Activated CD8-positive, alpha-beta memory T cell treated with anti-CD3 and anti-CD28 coated beads for 4 hours (primary cell): ENCODE measurements around the gene FIS1.
"Not testable (repeated sequence)": the region's sequence is repeated elsewhere in the genome, so short reads cannot be mapped to it uniquely, and the experiment has no call there.

Source experiments
- DNase-seq, 2 donors: peaks; one replicate each; pipeline ENCODE4 v3.0.0-alpha.2; 2020; ENCODE audit warnings: low read depth in 2 of 2

The FIS1 gene

DNA sequence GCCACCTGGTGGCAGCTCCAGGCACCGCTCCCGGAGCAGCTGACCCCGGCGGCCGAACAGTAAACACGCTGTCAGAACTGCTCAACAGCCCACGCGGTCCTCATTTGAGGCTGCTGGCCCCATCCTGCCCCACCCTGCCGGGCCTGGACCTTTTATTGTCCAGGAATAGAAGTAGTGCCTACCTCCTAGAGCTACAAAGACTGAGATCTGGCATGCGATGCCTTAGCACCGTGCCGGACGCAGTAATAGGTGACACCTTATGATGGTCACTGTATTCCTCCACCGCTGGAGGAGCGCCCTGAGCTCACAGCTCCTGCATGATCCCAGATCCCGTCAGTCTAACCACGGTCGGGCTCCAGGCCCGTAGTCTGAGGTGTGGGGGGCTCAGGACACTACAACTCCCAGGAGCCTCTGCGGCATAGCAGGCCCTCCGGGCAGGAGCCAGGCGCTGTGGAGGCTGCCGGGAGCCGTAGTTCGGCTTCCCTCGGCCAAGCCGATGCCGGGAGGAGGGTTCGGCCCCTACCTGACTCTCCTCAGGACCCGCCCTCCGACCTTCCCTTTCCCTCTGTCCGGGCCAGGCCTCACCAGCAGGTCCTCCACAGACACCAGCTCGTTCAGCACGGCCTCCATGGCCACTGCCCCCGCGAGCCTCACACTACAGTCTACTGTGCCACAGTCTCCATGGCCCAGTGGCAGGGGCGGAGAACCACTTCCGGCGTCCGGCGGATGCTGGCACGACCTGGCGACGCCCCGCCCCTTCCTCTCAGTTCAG, at the start of gene FIS1:
Gene FIS1, minus strand, starts transcription at position 707 of the 772 bp plus-strand sequence. Its CDS starts 77 bp downstream, at position 630.
- DNase-seq: peak; percentile 78 to 86

DNA sequence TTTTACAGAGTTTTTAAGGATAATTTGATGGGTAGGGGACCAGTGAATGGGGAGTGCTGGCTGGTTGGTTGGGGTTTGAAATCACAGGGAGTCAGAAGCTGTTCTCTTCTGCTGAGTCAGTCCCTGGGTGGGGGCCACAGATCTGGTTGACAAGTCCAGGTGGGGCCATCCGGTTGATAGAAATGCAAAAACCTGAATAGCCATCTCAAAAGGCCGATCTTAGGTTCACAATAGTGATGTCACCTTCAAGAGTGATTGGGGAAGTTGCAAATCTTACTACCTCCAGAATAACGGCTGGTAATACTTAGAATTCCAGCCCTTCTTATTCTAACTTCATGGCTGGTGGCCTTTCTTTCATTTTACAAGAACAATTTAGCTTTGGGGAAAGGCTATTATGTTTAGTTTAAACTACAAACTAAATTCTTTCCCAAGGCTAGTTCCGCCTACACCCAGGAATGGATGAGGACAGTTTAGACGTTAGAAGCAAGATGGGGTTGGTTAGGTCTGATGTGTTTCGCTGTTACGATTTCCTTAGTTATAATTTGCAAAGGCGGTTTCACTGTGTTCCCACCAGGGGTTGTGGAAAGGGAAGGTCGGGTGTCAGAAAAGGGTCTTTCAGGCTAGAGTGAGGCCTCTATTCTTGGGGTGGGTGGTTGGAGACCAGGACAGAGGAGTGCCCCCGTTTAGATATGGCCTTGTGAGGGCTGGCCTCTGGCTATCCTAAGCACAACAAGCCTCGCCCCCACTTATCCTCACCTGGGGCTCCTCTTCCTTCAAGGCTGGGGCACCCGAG, 49.4 kb upstream of the FIS1 start:
- no peak for DNase-seq

DNA sequence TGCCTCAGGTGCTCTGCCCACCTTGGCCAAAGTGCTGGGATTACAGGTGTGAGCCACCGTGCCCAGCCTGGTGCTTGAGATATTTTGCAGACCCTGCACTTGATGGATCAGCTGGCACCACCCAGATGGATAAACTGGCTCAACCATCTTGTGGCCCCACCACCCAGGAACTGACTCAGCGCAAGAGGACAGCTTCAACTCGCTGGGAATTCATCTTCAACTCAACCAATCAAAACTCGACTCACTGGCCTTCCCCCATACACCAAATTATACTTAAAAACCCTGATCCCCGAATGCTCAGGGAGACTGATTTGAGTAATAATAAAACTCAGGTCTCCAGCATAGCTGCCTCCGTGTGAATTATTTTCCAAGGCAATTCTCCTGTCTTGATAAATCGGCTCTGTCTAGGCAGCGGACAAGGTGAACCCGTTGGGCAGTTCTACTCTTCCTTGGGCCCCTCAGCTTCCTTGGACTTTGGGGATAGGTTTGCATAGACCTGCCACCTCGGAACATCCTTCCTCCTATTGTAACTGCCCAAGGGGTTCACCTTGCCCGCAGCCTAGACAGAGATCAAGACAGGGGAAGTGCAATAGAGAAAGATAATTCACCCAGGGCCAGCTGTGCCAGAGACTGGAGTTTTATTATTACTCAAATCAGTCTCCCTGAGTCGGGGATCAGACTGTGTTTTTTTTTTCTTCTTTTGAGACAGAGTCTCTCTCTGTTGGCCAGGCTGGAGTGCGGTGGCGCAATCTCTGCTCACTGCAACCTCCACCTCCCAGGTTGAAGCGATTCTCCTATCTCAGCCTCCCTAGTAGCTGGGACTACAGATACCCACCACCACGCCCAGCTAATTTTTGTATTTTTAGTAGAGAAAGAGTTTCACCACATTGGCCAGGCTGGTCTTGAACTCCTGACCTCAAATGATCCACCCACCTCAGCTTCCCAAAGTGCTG, 48.5 kb upstream of the FIS1 start:
- not testable (repeated sequence) for DNase-seq

DNA sequence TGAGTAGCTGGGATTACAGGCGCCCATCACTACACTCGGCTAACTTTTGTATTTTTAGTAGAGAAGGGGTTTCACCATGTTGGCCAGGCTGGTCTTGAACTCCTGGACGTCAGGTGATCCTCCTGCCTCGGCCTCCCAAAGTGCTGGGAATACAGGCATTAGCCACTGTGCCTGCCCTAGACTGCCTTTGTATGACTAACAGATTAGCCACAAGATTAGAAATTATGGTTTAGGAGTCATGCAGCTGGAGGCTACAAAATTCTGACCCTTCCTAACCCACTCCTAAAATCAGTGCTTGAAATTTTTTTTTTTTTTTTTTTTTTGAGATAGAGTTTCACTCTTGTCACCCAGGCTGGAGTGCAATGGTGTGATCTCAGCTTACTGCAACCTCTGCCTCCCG, 47.7 kb upstream of the FIS1 start:
- DNase-seq: not testable (repeated sequence)

DNA sequence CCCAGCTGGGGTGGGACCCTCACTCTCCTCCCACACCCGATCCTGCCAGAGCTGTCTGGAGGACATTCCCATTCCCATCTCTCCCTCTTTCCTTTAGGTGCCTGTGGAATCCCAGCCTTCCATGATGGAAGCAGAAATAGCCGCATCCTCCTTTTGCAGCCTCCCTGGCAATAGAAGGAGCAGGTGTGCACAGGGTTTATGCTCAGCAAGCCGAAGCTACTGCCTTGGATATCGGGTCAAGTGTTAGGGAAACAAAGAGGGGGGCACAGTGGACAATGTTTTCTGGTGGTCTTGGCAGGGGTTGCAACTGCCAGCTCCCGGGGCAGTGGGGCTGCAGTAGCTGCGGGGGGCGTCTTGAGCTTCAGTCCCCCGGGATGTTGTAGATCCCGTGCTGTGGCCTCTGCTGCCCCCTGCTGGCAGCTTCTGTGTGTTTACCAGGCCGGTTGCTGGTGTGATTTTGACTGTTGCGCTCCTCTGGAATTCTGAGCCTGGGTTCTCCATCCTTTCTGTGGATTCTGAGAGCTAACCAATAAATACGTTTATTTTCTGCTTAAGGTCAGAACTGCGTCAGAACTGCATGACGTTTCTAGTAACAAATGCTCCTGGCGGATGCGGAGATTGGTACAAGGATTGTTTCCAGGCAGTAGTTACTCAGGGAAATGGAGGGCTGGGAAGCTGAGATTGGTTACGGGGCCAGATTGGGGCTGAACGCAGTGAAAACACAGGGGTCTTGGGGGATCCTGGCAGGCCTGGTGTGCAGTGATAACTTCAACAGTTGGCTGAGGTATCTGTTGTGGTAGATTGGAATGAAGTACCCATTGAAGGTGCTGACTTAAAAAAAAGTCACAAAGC, 45.5 kb upstream of the FIS1 start:
- peak; percentile 23 to 39 for DNase-seq

DNA sequence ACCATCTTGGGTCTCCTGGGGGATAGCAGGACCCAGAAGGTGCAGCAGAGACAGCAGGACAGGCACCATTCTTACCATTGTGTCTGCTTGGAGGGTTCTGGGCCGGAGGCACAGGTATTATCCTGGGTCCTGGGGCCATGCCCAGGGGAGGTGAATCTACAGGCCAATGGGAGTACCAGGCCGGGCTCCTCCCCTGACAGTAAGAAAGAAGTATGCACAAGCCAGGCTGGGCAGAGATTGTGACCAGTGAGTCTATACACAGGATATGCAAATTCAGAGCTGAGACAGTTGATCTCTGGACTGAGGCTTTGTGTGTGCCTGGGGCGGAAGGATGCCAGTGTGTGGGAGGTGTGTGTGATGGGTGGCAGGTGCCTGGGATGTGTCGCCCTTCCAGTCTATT, 44.8 kb upstream of the FIS1 start:
- not testable (repeated sequence) for DNase-seq

DNA sequence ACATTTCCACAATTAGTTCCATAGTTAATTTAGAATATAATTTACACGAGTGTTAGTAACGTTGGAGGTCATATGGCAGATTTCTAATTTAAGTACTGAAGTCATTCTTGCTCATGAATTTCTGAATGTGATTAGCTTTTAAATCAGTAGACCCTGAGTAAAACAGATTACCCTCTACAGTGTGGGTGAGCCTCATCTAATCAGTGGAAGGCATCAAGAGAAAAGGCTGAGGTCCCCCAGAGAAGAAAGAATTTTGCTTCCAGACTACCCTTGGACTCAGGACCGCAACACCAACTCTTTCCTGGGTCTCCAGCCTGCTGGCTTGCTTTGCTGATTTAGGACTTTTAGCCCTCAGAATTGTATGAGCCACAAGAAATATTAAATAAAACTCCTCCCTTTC, 43.6 kb upstream of the FIS1 start:
- DNase-seq: no peak

DNA sequence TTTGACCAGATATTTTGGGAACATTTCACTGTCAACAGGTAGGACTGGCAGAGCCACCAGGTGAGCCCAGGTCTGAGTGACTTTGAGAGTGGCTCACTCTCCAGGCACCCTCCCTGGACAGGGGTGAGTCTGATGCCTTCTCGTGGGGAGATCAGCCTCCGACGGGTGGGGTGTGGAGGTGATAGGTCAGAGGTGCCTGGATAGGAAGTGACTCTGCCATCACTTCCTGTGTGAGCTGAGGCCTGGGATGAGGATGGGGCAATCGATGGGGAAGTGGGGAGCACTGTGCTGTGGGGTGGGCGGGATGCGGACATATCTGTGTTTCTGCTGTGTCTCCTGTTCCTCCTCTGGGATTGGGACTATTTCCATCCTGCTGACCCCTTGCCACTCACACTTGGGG, 42.2 kb upstream of the FIS1 start:
- no peak for DNase-seq

DNA sequence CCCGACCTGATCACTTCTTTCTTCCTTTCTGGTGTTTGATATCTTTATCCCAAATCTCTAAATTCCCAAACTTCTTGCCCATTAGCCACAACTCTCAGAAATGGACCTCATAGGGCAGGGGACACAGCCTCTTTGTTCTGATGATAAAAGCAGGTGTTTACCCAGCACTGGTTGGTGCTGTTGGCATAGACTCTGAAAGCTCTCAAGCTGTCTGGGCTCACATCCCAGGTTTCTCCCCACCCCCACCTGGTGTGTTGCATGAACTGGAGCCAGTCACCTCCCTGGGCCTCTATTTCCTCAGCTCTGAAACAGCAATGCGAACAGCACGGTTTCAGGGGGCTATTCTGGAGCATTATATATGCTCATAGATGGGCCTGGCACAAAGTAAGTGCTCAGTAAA, 41.0 kb upstream of the FIS1 start:
- DNase-seq: not testable (repeated sequence)

DNA sequence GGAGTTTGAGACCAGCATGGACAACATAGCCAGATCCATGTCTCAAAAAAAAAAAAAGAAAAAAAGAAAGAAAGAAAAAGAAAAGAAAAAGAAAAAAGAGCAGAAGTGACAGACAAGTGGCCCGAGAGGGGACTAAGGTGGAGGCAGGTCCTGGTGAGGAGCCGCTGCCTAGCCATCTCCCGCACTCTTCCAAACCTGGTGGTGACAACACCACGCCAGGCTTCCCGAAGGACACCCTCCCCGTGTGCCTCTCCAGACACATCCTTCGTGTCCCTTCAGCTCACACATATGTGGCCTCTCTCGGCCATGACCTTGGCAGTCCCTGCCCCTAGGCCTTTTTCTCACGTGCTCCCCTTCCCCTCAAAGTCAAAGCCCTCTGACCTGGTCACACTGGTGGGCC, 40.3 kb upstream of the FIS1 start:
- DNase-seq: no peak

DNA sequence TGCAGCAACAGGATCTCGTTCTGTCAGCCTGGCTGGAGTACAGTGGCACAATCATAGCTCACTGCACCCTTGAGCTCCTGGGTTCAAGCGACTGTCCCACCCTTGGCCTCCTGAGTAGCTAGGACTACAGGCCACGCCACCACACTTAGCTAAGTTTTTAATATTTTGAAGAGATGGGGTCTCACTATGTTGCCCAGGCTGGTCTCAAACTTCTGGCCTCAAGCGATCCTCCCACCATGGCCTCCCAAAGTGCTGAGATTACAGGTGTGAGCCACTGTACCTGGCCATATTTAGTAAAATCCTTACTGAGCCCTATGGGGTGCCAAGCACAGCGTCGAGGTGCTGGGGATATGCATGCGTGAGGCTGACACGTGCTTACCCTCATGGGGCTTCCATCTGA, 36.0 kb upstream of the FIS1 start:
- DNase-seq: not testable (repeated sequence)

DNA sequence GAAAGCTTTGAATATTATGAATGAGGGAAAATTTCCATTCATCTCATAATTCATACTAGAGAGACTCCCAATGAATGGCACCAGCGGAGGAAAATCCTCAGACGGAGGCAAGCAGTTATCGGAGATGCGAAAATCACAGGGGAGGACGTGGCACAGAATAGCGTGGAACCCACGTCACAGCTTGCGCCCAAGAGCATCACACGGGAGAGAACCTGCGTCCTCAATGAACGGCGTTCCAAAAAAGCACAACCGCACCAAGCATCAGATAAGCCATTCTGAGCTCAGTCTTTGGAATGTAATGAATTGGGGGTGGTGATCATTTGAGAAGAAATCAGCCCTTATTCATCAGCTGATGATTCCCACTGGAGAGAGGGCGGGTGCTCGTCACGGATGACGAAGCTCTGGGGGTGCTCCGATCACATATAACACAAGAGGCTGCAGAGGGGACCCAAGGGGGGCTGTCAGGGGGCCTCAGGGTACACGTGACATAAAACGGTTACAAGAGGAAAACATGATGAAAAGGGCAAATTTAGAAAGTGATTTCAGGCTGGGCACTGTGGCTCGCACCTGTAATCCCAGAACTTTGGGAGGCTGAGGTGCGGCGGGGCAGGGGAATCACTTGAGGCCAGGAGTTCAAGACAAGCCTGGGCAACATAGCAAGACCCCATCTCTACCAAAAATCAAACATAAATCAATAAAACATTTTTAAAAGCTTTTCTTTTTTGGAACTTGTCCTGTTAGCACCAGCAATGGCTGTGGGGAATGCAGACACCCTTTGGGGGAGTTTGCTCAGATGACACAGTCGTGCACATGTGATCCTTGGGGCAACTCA, 33.8 kb upstream of the FIS1 start:
- no peak for DNase-seq

DNA sequence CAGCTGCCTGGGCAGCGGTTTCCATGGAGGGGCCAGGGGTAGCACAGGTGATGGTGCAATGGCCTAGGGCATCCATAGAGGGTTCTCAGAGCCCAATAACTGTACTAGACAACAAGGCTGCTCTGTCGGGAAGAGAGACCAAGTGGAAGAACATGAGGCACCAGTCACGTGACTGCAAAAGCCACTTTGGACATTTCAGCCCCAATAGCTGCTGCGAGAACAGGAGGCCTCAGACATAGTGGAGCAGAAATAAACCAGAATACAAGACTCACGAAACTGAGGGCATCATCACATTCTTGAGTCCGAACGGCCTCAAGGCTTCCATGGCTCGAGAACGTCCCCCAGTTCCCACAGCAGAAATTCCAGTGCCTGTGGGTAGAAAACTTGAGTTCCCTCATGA, 32.3 kb upstream of the FIS1 start:
- no peak for DNase-seq

DNA sequence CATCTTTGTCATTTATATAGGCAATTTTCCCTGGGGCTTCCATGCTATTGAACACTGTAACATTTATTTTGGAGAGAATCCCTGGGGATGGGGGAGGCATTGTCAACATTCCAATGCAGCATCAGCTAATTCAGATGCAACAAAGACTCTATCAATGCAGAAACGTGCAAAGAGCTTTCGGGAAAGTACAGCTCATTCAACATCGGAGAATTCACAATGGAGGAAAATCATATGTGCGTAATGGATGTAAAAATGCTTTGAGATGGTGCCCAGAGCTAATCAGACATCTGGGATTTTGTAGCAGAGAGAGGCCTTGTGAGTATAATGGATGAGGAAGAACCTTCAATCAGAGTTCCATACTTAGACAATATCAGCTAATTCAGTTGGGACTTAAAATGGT, 28.3 kb upstream of the FIS1 start:
- no peak for DNase-seq

DNA sequence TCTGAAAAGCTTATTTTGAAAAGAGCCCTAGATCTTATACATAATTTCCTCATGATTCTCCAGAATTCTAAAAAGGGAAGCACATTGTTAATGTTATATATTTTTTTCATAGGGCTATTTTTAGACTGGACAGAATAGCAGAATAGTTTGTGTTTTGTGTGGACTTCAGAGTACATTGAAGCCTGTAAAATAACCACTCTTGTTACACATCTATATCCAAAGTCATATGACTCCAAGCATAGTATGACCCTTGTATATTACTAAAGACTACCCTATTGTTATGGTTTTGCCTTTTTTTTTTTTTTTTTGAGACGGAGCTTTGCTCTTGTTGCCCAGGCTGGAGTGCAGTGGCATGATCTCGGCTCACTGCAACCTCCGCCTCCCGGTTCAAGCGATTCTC, 26.1 kb upstream of the FIS1 start:
- no peak for DNase-seq

DNA sequence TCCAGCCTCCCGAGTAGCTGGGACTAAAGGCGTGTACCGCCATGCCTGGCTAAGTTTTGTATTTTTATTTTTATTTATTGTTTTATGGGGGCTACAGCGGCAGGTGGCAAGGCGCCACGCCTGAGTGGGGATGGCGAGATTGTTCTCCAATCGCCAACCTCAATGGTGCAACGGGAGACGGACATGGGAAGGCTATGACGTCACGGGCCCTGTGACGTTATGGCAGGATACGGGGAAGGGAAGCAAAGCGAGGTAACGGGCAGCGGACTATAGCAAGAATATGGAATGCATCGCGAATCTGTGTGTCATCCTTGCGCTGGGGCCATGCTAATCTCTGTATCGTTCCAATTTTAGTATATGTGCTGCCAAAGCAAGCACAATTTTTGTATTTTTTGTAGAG, 24.8 kb upstream of the FIS1 start:
- DNase-seq: no peak

DNA sequence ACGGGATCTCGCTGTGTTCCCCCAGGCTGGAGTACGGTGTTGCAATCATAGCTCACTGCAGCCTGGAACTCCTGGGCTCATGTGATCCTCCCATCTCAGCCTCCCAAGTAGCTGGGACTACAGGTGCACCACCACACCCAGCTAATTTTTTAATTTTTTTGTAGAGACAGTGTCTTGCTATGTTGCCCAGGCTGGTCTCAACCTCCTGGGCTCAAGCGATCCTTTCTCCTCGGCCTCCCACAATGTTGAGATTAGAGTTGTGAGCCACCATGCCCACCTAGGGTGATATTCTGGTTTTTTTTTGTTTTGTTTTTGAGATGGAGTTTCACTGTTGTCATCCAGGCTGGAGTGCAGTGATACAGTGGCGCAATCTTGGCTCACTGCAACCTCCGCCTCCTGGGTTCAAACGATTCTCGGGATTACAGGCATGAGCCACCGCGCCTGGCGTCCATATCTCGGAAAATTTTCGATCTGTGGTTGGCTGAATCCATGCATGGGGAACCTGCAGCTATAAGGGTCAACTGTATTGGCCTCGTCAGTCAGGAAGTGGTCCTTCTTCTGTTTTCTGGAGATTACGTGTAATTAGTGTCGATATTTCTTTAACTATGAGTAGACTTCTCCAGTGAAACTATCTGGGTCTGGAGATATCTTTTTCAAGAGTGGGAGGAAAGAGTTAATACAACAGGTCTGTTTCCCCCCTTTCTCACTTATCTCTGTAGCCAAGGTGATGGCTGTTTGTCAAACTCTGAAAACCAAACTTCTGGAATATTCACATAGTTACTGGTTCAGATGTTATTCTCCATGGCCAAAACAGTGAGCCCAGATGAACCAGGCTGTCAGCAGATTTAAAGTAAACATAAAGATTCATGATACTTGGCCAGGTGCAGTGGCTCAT, 21.0 kb upstream of the FIS1 start:
- no peak for DNase-seq

DNA sequence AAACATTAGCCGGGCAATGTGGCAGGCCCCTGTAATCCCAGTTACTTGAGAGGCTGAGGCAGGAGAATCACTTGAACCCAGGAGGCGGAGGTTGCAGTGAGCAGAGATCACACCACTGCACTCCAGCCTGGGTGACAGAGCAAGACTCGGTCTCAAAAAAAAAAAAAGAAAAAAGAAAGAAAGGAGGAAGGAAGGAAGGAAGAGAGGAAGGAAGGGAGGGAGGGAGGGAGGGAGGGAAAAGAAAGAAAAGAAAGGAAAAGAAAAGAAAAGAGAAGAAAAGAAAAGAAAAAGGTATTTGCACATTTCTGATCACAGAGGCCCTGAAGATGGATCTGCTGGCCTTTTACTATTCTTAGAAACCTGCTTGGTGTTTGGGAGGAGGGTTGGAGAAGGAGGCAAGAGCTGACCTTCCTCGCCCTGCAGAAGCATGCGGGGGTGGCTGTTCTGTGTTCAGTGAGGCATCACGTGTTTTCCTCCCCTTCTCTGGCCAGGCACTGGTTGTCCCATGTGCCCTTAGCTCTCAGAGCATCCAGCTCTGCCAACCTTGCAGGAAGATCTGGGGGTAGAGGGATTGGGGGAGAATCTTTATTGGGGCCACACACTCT, 19.3 kb upstream of the FIS1 start:
- DNase-seq: not testable (repeated sequence)

DNA sequence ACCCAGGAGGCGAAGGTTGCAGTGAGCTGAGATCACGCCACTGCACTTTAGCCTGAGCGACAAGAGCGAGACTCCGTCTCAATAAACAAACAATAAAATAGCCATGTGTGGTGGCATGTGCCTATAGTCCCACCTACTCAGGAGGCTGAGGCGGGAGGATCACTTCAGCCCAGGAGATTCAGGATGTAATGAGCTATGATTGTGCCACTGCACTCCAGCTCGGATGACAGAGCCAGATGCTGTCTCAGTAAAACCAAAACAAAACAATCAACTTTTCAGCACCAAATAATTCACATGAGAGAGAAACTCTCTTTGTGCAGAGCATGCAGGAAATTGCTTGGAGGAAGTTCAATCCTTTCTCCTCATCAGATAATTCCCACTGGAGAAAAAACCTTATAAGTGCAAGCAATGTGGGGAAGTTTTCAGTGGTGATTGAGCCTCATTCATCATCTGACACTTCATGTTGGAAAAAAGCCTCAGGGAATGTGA, 13.4 kb upstream of the FIS1 start:
- no peak for DNase-seq
